Heart left ventricle (tissue), 13 donors: ENCODE data around the gene OMP.

Experiments
- CTCF ChIP-seq, 12 donors: fragments of 200-600 bp; sonication (generic) in 4 of 12; IDR thresholded peaks; one replicate each; pipeline versions ENCODE4 v1.5.0 to v1.8.0; 2018 to 2022; ENCODE audit warnings: antibody characterized with exemption in 12 of 12, mild to moderate bottlenecking in 5 of 12
- POLR2A ChIP-seq, 2 donors: fragments of 450-650 bp; IDR thresholded peaks; one replicate each; pipeline ENCODE4 v1.6.1; 2017; ENCODE audit warnings: antibody characterized with exemption in 2 of 2, mild to moderate bottlenecking in 2 of 2, moderate library complexity in 2 of 2
- donor health status: ischemic (EF 13 %, LVEDD 7.1; RV severe dilation, severe dysfunction).
- donor health status: DM: no; HTN: yes; CAD: no.
- donor health status: DM: no; HTN: no; CAD: no.
- donor health status: ischemic (EF 25% LVEDD 6.9; RV normal size, moderate dysfunction).
- donor health status: ischemic (EF 25% LVEDD 5.7; RV mildly dilated, moderate dysfunction).
- donor health status: ischemic (EF 35%, LVEDD 5.7; RV mildly dilated, moderate dysfunction).
- donor health status: nonischemic (EF 11% LVEDD 7.7; RV severe dilation, severe dysfunction).
- donor health status: DM: yes; HTN: yes; CAD: no.
- donor health status: PGD.
- donor health status: ischemic (EF 29% LVEDD 5.4; RV normal size, mild dysfunction).
- donor health status: nonischemic (EF 23%, LVEDD 6.1; RV moderate dilation, normal function).

GRCh38 chr11:77124041-77124440 lies 21.4 kb downstream of the OMP start:
- no peak for TF ChIP-seq POLR2A (IDR thresholded peaks at IDR 0.05)
- TF ChIP-seq CTCF (IDR thresholded peaks at IDR 0.05) = no peak
